Posterior cingulate gyrus (tissue), 11 donors: Measurements from ENCODE around the gene MMP1.
"Not testable (repeated sequence)": the region's sequence is repeated elsewhere in the genome, so short reads cannot be mapped to it uniquely, and the experiment has no call there.

Source experiments
- DNase-seq, 10 donors: peaks; one replicate each; pipeline versions ENCODE4 v3.0.0 to v3.0.0-alpha.2; 2020 to 2021; ENCODE audit warnings: mixed read lengths in 3 of 10
- intact Hi-C: fragments of 100-400 bp; cut with DNase I; formaldehyde crosslinking; loops from one replicate; pipeline ENCODE4 v1.15.1; 2023

The MMP1 gene

DNA sequence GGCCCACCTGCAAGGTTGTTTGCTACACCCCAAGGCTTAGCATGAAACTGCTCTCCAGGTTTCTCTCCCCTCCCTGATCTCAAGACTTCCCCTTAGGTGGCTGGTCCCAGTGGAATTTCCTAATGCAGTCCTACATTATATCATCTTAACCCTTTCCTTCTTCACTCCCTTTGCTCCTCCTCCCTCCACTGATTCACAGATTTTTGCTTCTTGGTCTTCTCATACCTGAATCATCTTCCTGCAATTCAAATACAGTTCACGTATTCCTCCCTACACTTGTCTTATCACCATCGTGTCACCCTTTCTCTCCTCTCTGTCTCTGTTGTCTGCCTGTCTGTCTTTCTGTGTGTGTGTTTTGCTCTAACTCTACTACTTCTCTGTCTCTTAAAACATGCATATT lies 34.5 kb downstream of the MMP1 start:
- intact Hi-C loops = no loop called here
- DNase-seq = no peak

DNA sequence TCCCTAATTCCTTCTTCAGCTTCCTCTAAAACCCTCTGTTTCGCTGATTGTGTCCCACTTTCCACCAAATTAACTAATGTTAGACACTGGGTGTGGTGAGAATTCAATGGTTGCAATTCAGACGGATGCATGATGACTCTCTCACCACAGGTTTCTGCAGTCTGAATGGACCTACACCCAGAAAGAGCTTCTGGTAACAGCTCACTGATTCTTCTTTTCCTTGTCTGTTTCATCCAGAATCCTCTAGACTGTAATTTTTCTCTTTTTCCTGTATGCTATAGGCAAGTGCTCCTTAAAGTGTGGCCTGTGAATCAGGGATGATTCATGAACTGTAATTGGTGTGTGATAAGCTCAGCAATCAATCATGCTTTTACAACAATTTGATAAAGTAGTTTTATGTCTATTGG lies 35.6 kb downstream of the MMP1 start:
- intact Hi-C loops = no loop called here
- DNase-seq = no peak

DNA sequence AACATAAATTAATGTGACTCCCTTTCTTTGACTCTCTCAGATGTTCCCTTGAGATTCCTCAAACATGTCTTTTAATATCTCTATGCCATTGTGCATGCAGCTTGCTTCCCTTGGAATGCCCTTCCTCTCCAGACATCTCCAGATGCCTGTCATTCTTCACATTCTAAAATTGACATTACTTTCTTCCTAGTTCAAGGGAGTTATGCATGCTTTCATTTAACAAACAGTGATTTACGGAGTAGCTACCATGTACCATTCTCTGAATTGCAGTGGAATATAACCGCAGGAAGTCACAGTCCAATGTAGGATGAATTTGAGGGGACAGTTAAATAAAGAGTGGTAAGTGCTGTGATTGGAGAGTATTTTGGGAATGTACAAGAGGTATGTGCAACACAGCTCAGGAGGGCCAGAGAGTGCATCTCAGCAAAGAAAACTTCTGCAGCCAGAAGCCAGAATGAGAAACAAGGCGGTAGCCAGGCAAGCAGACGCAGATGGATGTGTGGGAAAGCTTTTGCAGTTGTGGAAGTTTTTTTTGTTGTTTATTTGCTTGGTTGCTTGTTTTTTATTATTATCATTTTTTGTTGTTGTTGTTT lies 36.2 kb downstream of the MMP1 start:
- intact Hi-C loops = no loop called here
- DNase-seq = no peak

DNA sequence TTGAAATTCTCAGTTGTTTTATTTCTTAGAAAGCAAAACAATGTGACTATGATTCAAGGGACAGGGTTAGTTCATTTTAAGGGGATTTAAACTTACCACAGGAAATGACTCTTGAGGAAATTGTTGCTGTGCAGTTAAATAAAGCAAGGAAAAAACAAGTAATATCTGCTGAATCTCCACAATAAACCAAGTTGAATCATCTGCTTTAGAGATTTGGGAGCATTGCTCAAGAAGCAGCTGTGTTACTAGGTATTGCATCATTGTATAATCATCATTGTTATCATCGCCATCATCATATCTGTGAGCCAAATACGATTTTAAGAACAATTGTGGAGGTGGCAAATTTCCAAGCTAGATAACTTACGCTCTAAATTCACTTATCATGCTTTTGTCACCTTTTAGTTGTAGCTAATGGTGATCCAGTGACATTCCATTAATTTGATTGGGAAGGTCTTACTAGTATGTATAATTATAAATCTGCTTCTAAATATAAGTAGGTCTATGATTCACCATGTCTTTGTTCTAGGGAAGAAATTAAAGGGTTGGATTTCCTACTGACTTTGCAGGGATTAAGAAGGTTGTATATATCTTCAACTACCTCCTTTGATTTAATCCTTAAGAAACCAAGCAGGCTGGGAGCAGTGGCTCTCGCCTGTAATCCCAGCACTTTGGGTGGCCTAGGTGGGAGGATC lies 37.5 kb downstream of the MMP1 start:
- intact Hi-C loops = no loop called here
- DNase-seq = no peak

DNA sequence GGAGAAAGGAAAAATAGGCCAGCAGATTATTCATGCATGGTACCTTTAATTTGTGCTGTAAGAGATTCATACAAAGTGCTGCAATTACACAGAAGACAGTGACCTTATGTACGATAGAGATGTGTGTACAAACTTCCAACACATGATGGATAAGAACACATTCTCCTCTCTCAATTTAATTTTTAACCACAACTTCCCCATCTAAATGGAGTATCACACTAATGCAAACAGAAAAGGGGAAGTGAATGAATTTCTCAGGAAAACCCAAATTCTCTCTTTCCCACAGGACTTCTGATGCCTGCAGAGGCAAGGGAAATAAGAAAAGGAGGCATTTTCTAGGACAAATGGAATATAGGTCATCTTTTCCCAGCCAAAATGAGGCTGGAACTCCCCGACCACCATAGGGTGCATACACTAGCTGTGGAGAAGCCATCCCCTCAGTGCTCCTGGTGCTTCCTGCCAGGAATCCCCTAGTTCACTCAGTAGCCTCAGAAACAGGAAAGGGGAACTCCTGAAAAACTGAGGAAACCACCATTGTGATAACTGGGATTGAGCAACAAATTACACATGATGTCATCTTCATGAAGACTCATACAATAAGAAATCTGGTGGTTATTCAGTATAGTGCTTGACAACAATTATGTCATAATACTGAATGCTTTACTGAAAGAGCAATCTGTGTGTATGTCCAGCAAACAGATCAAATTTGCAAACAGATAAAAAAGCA lies 40.0 kb downstream of the MMP1 start:
- no peak for DNase-seq
- intact Hi-C loops = no loop called here

DNA sequence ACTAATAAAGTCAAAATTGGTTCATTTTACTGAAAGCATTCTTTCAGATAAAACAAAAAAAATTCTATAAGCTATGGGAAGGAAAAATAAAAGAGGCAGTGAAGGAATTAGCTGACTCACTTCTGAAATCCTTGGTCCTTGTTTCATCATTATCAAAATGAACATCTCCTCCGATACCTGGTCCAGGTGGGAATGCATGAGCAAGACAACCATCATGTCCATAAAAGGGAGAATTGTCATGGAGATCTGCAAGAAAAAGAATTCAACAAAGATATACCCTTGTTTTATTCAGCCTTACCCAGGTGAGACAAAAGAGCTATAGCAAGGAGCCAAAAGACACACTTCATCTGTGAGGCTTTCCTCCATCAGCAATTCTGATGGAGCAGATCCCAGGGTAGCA lies 44.7 kb downstream of the MMP1 start:
- intact Hi-C loops = no loop called here
- no peak for DNase-seq

DNA sequence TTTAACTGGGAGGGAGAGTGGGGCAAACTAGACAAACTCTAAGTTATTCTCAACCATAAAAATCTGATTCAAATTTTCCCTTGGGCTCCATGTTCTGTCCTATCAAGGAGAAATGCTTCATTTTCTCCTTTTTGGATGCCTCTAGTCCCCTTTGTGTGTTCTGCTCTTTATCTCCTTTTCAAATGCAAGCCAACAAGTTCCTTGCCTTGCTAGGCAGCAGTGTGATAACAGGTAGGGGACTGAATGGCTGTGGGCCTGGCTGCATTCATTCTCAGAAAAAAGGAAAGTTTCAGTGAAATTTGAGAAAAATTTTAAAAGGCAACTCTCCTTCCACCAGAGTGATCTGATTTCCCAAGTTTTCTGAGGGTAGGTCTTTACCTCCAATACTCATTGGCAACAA lies 46.3 kb downstream of the MMP1 start:
- intact Hi-C loops = no loop called here

DNA sequence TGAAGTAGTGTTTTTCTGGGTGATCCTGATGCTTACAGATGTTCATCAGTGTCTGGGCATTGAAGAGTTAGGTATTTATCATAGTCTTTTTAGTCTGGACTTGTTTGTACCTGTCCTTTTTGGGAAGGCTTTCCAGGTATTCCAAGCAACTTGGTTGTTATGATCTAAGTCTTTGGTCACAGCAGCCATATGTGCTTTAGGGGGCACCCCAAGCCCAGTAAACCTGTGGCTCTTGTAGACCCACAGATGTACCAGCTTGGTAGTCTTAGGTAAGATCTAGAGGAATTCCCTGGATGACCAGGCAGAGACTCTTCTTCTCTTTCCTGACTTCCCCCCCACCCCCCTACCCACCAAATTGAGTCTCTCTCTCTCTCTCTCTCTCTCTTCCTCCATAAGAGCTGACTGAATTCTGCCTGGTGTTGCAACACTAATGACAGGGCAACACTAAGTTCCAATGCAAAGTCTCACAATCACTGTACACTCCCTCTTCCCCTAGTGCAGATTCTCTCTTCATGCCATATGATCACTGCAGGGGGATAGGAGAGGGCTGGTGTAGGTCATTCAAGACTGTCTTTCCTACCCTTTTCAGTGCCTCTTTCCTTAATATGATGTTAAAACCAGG lies 48.7 kb downstream of the MMP1 start:
- DNase-seq = no peak
- intact Hi-C loops = no loop called here

More for the DNA sequence above, 46.3 kb downstream of the MMP1 start:
- DNase-seq = no peak

DNA sequence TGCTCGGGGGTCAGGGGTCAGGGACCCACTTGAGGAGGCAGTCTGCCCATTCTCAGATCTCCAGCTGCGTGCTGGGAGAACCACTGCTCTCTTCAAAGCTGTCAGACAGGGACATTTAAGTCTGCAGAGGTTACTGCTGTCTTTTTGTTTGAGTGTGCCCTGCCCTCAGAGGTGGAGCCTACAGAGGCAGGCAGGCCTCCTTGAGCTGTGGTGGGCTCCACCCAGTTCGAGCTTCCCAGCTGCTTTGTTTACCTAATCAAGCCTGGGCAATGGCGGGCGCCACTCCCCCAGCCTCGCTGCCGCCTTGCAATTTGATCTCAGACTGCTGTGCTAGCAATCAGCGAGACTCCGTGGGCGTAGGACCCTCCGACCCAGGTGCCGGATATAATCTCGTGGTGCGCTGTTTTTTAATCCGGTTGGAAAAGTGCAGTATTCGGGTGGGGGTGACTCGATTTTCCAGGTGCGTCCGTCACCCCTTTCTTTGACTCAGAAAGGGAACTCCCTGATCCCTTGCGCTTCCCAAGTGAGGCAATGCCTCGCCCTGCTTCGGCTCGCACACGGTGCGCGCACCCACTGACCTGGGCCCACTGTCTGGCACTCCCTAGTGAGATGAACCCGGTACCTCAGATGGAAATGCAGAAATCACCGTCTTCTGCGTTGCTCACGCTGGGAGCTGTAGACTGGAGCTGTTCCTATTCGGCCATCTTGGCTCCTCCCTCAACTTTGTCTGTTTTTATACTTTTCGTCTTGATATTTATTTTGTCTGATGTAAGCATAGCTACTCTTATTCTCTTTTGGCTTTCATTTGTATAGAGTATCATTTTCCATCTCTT lies 51.0 kb downstream of the MMP1 start:
- intact Hi-C loops = not testable (repeated sequence)

More for the DNA sequence above, 51.0 kb downstream of the MMP1 start:
- DNase-seq = peak in 1 of 10 donors; percentile 57
